ENCODE measurements around the gene SLBP. TPM values are rescaled to one million over a fixed set of nuclear protein-coding genes. Genes with fewer than 3 reads are reported as not detected.

SLBP gene
- total RNA-seq, 1 donor = 89.1 TPM

DNA sequence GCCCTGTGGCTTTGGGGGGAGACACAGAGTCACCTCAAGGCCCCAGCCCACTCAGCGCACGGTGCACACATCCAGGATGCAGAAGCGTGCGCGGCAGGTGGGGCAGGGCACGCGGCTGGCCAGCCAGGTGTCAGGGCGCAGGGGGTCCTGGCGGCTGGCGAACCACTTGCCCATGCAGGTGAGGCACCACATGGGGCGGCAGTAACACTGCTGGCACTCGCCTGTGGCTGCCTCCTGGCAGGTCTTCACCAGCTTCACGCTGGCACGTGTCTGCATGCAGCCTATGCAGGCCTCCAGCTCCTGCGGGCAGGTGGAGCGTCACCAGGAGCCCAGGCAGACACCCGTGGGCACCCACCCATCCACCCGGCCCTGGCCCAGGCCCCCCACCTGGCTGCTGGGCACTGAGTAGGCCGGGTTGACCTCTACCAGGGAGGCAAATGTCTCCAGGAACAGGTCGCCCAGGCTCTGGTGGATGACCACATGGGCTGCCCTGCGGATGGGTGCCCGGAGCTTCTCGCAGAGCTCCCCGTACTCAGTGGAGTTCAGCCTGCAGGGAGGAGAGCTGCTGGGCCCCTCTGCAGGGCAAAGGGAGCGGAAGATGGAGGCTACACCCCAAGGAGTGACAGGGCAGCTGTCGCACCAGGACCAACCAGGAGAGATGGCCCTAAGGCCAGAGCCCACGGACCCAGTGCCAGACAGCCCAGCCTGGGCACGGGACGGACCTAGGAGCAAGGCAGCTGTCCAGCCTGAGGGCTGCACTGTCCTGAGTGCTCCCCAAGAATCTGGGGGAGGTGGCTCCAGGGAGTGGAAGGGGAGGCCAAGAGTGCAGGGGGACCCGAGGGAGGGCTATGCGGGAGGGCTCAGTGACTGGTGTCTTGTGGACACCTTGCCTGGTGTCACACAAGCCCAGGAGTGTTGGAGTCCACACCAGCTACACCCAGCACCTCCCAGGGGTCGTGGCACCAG is 5.3 kb upstream of the SLBP start:
- DNase-seq (ENCODE audit: low read depth) = no peak
- H3K4me3 ChIP-seq (ENCODE audit: low read depth, low read length) = no peak overlapping the region
- TF ChIP-seq CTCF (IDR thresholded peaks at IDR 0.05; ENCODE audit: insufficient read depth, low read length) = no peak

- DNase-seq (ENCODE audit: low read depth) = no peak
- no peak overlapping the region for H3K4me3 ChIP-seq (ENCODE audit: low read depth, low read length)
- no peak for TF ChIP-seq CTCF (IDR thresholded peaks at IDR 0.05; ENCODE audit: insufficient read depth, low read length)
Measured at GRCh38 chr4:1716065-1716945, 4.2 kb upstream of the SLBP start.

- DNase-seq (ENCODE audit: low read depth) = no peak
- no peak overlapping the region for H3K4me3 ChIP-seq (ENCODE audit: low read depth, low read length)
- TF ChIP-seq CTCF (IDR thresholded peaks at IDR 0.05; ENCODE audit: insufficient read depth, low read length) = no peak
Measured at GRCh38 chr4:1715002-1715758, 3.1 kb upstream of the SLBP start.

GRCh38 chr4:1714303-1715001 is 2.3 kb upstream of the SLBP start:
- no peak for TF ChIP-seq CTCF (IDR thresholded peaks at IDR 0.05; ENCODE audit: insufficient read depth, low read length)
- DNase-seq (ENCODE audit: low read depth) = no peak
- H3K4me3 ChIP-seq (ENCODE audit: low read depth, low read length) = no peak overlapping the region

DNA sequence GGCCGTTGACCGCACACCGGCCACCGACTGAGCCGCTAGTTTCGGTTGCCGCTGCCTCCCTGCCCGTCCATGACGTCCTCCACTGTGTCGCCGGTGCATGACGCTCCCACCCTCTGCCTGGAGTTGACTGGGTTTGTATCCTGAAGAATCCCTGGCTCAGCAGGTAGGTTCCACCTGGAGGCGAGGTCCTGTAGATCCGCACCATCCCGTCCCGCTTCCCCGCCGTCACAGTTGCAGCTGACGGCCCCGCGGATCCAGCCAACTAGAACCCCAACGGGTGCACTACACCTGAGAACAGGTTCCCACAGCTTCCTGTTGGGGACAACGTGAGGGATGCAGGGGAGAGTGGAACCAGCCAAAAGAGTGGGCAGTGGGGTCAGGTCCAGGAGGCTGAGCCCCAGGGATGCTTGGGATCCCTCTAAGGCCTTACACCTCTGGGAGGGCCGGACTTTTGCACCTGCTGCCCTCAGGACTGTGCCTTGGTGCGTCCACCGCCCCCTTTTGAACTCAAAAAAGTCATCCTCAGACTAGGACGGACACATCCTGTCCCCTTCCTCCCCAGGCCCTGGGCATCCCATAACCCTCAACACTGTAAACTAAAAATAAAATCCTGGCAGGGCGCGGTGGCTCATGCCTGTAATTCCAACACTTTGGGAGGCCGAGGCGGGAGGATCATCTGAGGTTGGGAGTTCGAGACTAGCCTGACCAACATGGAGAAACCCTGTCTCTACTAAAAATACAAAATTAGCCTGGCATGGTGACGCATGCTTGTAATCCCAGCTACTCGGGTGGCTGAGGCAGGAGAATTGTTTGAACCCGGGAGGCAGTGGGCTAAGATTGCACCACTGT is 1.1 kb upstream of the SLBP start:
- TF ChIP-seq CTCF (IDR thresholded peaks at IDR 0.05; ENCODE audit: insufficient read depth, low read length) = no peak
- no peak for DNase-seq (ENCODE audit: low read depth)
- H3K4me3 ChIP-seq (ENCODE audit: low read depth, low read length) = peak overlapping the region; percentile 95
